Endothelial cell of coronary artery (primary cell): Measurements from ENCODE around the gene C7orf57. TPM values are rescaled to one million over a fixed set of nuclear protein-coding genes. Genes with fewer than 3 reads are reported as not detected.

Experiments
- total RNA-seq: library from RNA; depleted of rRNA; stranded (reverse); fragments of >200 nt; gene quantifications from 2 replicates; pipeline ENCODE4 v1.2.3, GENCODE V29; 2014

C7orf57 gene
- total RNA-seq = 0.09 TPM in 1 of 2 replicates, not detected in the other

DNA sequence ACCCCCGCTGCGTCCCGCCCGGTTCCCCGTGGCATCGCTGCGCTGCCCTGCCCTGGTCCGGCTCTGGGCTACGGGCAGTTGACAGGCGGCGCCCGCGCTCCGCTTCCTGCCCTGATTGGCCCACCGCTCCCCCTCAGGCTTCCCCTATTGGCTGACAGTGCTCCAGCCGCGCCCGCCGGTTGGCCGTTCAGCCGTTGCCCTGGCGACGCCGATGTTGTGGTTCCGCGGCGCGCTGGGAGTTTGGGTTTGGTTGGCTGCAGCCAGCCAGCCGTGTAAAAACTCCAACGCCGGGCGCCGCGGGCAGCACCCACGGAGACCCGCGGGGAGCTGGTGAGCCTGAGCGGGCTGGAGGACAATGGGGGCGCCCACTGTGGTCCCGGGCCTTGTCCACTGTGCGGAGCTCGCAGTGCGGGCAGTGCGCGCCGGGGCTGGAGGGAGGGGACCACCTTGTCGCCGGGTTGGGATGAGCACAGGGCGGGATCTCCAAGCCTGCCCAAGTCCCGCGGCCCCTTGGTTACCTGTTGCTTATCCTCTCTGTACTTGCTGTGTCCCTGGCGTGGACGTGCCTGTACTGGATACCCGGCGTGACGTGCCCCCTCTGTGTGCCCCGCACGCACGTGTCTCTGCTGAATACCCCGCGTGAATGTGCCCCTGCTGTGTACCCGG is at the start of gene C7orf57:
Gene C7orf57 (plus strand): TSS at position 243 of the 666 bp plus-strand sequence. CDS start 766 bp downstream, outside the sequence.

DNA sequence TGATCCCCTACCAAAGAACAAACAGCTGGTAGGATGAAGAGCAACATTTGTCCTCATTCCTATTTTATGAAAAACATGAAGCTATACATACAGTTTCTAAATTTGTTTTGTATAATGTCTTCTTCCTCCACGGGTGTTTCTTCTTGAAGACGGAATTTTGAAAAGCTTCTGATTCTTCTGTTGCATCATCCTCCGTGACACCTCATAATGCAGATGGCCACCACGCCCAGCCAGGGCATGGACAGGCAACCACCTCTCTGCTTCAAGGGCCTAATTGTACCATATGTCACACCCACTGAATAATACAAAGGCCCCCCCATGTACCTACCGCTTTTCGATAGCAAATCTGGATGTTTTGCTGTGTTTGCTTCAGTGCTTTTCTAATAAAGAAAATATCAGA is 6.4 kb upstream of the C7orf57 start, which contains the start of gene SUN3:
Gene SUN3 (minus strand): TSS at position 170 of the 400 bp plus-strand sequence. CDS start 169 bp downstream, at position 1.

DNA sequence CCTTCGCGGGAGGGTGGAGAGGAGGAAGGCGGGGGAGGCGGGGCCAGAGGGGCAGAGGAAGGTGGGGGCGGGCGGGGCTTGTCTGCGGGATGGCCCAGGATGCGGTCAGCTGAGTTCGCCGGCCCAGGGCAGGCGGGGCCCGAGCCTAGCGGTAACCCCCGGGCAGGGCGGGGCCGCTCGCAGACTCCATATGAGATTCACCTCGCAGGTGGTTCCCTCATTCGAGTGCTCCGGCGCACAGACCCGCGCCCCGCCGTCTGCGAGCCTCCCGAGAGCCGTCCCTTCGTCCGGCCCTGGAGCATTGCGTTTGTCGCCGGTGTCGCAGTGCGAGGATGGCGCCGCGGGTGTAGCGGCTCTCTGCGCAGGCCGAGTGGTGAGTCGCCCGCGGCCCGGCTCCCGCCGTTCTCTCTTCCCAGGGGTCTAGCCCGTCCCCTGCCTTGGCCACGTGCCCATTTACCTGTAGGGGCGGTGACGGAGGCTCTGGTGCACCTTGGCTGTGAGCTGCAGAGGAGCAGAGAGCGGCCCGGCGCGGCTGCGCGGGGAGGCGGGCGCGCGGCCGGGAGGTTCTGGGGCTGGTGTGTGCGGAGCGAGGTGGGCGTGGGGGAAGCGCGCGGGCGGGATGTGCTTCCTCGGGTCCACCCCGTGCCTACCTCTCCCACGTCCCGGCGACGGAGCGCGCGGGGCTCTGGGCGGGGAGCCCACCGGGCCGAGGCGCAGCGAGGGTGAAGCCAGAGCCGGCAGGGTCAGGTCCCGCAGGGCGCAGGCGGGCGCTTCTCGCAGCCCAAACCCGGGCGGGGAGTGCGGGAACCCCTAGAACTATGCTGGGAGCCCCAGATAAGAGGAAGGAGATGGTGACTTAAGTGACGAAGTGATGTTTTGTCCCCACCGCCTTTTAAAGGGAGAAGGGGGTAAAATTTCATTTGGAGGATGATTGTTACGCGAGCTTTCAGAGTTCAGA is 54.0 kb downstream of the C7orf57 start, which contains the start of gene UPP1:
Gene UPP1 (plus strand): TSS at position 220 of the 958 bp plus-strand sequence. CDS start 5,519 bp downstream, outside the sequence.

Other genes with a start within 250 kb of the C7orf57 start
- 0.90 and 3.7 TPM in 2 replicates for gene PKD1L1, start 87.1 kb upstream of the C7orf57 start, total RNA-seq
- gene HUS1, start 55.9 kb upstream of the C7orf57 start, total RNA-seq = 19.6 and 19.8 TPM in 2 replicates
- gene SUN3, start 6.4 kb upstream of the C7orf57 start, total RNA-seq = not detected in 2 replicates
- 21.9 and 29.1 TPM in 2 replicates for gene UPP1, start 53.7 kb downstream of the C7orf57 start, total RNA-seq
- 0.09 TPM in 1 of 2 replicates, not detected in the other for gene ABCA13, start 135.9 kb downstream of the C7orf57 start, total RNA-seq